Upper lobe of right lung (tissue), 1 donor: ENCODE results near the gene MCTP1. TPM values are rescaled to one million over a fixed set of nuclear protein-coding genes. Genes with fewer than 3 reads are reported as not detected.

Source experiments
- ATAC-seq: fragments of 200-7000 bp; cut with Tn5 transposase; one replicate; pipeline ENCODE4 v1.9.1; 2020; ENCODE audit warnings: mild to moderate bottlenecking, moderate library complexity
- DNase-seq: peaks from one replicate; pipeline ENCODE4 v3.0.0-alpha.2; 2020
- H3K27ac ChIP-seq: fragments of 200-600 bp; one replicate; pipeline ENCODE4 v1.8.0; 2022
- H3K27me3 ChIP-seq: fragments of 200-600 bp; one replicate; pipeline ENCODE4 v1.8.0; 2022; ENCODE audit warnings: mild to moderate bottlenecking
- H3K36me3 ChIP-seq: fragments of 200-600 bp; one replicate; pipeline ENCODE4 v1.8.0; 2022
- H3K4me1 ChIP-seq: fragments of 200-600 bp; one replicate; pipeline ENCODE4 v1.8.0; 2022
- H3K4me3 ChIP-seq: fragments of 200-600 bp; one replicate; pipeline ENCODE4 v1.8.0; 2022; ENCODE audit warnings: mild to moderate bottlenecking
- H3K9me3 ChIP-seq: fragments of 200-600 bp; one replicate; pipeline ENCODE4 v1.8.0; 2022
- CTCF ChIP-seq: fragments of 200-600 bp; IDR thresholded peaks from one replicate; pipeline ENCODE4 v1.8.0; 2022; ENCODE audit warnings: antibody characterized with exemption
- intact Hi-C: fragments of 100-400 bp; cut with DNase I; formaldehyde crosslinking; loops from one replicate; pipeline ENCODE4 v1.11.0; 2022
- total RNA-seq: library from RNA; stranded (reverse); fragmentation: NEBNext Ultra II Directional; extraction: Animal tissue kit (Norgen Biotek cat#: 25700); gene quantifications from one replicate; pipeline ENCODE4 v1.2.1, GENCODE V29; 2021
- donor health status: DM: no; HTN: yes; CAD: no; lungs with severe emphysema.

The MCTP1 gene
- total RNA-seq, 1 donor from 2014 or later: 40.7 TPM

- ATAC-seq (no peak), DNase-seq (no peak)
- Histone ChIP-seq H3K27ac (no peak overlapping the region), H3K36me3 (no peaks in the 10 kb centered on the region), H3K27me3 (no peaks in the 10 kb centered on the region), H3K9me3 (no peaks in the 10 kb centered on the region), H3K4me1 (no peaks in the 10 kb centered on the region), H3K4me3 (no peak overlapping the region)
- TF ChIP-seq CTCF: no peak
- intact Hi-C loops: no loop called here
Measured at GRCh38 chr5:95164861-95165260, 120.0 kb downstream of the MCTP1 start.

GRCh38 chr5:95163079-95163478 is 121.8 kb downstream of the MCTP1 start:
- DNase-seq (no peak), ATAC-seq (no peak)
- H3K27ac ChIP-seq: no peak overlapping the region
- TF ChIP-seq CTCF: no peak
- no peaks in the 10 kb centered on the region for H3K36me3 ChIP-seq
- no peak overlapping the region for H3K4me3 ChIP-seq
- no peaks in the 10 kb centered on the region for H3K4me1 ChIP-seq
- intact Hi-C loops: no loop called here
- H3K9me3 ChIP-seq: no peaks in the 10 kb centered on the region
- no peaks in the 10 kb centered on the region for H3K27me3 ChIP-seq

- no peak for DNase-seq
- intact Hi-C loops: no loop called here
- Histone ChIP-seq H3K27me3 (no peaks in the 10 kb centered on the region), H3K4me1 (no peaks in the 10 kb centered on the region), H3K36me3 (no peaks in the 10 kb centered on the region), H3K27ac (no peak overlapping the region), H3K4me3 (no peak overlapping the region), H3K9me3 (no peaks in the 10 kb centered on the region)
- no peak for ATAC-seq
- TF ChIP-seq CTCF: no peak
Measured at GRCh38 chr5:95162231-95162992, 122.5 kb downstream of the MCTP1 start.

GRCh38 chr5:95159603-95160002 is 125.3 kb downstream of the MCTP1 start:
- Histone ChIP-seq H3K4me3 (no peak overlapping the region), H3K4me1 (no peaks in the 10 kb centered on the region), H3K27ac (no peak overlapping the region), H3K27me3 (no peaks in the 10 kb centered on the region), H3K36me3 (no peaks in the 10 kb centered on the region), H3K9me3 (no peaks in the 10 kb centered on the region)
- intact Hi-C loops: no loop called here
- ATAC-seq (no peak), DNase-seq (no peak)
- TF ChIP-seq CTCF: no peak

GRCh38 chr5:95155888-95156287 is 129.0 kb downstream of the MCTP1 start:
- ATAC-seq (no peak), DNase-seq (no peak)
- Histone ChIP-seq H3K36me3 (no peaks in the 10 kb centered on the region), H3K27ac (no peak overlapping the region), H3K27me3 (no peaks in the 10 kb centered on the region), H3K9me3 (no peaks in the 10 kb centered on the region), H3K4me3 (no peak overlapping the region), H3K4me1 (no peaks in the 10 kb centered on the region)
- no peak for TF ChIP-seq CTCF
- intact Hi-C loops: no loop called here

- Histone ChIP-seq H3K4me1 (no peaks in the 10 kb centered on the region), H3K27me3 (no peaks in the 10 kb centered on the region), H3K4me3 (no peak overlapping the region), H3K9me3 (no peaks in the 10 kb centered on the region), H3K36me3 (no peaks in the 10 kb centered on the region), H3K27ac (no peak overlapping the region)
- TF ChIP-seq CTCF: no peak
- intact Hi-C loops: no loop called here
- no peak for DNase-seq
- no peak for ATAC-seq
Measured at GRCh38 chr5:95153511-95153910, 131.4 kb downstream of the MCTP1 start.
